ENCODE results near the gene HMGN2.
A peak's percentile ranks its signal among the peaks of the same experiment; 100 is the strongest.
"Not testable (repeated sequence)": the region's sequence is repeated elsewhere in the genome, so short reads cannot be mapped to it uniquely, and the experiment has no call there.

HMGN2 gene

GRCh38 chr1:26477446-26478152, 5.4 kb downstream of the HMGN2 start:
- DNase-seq (ENCODE audit: low read depth) = no peak

DNA sequence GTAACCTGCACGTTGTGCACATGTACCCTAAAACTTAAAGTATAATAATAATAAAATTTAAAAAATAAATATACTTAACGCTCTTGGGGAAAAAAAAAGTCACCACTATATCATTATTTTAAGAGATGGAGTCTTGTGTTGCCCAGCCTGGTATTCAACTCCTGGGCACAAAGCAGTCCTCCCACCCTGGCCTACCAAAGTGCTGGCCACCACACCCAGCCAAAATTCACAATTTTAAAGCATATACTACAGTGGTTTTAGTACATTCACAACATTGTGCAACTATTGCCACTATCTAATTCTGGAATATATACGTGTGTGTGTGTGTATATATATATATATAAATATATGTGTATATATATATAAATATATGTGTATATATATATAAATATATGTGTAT, 5.9 kb downstream of the HMGN2 start:
- no peak for DNase-seq (ENCODE audit: low read depth)

DNA sequence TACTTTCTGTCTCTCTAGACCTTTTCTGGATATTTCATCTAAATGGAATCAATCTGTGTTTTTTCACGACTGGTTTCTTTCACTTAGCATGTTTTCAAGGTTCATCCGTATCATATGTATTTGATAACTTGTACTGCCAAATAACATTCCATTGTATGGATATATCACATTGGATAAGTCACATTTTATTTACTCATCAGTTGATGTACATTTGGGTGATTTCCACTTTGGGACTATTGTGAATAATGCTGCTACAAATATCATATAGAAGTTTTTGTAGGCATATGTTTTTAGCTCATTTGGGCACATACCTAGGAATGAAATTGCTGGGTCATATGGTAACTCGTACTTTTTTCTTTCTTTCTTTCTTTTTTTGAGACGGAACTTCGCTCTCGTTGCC, 6.7 kb downstream of the HMGN2 start:
- DNase-seq (ENCODE audit: low read depth) = no peak

DNA sequence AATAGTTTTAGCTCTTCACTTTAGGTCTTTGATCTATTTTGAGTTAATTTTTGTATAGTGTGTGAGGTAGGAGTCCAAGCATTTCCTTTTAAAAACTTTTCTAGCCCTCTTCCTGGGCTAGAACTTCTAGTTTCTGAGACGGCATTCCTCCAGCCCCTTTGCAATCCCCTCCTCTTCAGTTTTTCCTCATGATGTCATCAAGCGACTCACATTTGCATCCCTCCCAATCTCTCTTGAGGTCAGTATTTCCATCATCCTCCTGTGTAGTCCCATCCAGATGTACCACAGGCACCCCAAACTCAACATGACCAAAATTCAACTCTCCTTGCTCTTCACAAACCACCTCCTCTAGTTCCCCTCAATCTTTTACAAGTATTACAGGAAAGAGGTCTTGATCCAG, 10.7 kb downstream of the HMGN2 start:
- DNase-seq (ENCODE audit: low read depth) = no peak

DNA sequence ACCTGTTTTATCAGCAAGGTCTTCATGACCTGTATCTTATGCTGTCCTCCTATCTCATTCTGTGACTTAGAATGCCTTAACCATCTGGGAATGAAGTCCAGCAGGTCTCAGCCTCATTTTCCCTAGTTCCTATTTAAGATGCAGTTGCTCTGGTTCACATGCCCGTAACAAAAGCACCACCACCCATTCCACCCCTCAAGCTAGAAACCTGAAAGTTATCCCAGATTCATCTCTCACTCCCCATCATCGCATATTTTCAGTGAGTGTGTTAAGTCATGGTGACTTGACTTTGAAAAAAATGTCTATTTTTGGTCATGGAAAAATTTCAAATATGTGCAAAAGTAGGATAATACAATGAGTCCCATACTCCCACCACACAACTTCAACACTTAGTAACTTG, 11.7 kb downstream of the HMGN2 start:
- DNase-seq (ENCODE audit: low read depth) = no peak

GRCh38 chr1:26490155-26490554, 17.9 kb downstream of the HMGN2 start:
- no peak for DNase-seq (ENCODE audit: low read depth)

- DNase-seq (ENCODE audit: low read depth) = no peak
Observed at GRCh38 chr1:26493267-26493666, 21.0 kb downstream of the HMGN2 start.

DNA sequence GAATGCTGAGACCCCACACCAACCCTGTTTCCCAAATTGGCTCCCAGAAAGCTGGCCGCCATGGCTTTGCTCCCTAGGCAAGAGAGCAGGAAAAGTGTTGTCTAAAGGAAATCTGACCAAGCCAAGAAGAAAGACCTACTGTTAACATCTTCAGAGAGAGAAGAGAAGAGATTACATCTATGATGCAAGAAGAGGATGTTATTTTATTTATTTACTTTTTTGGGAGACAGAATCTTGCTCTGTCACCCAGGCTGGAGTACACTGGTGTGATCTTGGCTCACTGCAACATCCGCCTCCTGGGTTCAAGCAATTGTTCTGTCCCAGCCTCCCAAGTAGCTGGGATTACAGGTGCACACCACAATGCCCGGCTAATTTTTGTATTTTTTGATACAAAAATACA, 21.7 kb downstream of the HMGN2 start:
- DNase-seq (ENCODE audit: low read depth) = no peak

DNA sequence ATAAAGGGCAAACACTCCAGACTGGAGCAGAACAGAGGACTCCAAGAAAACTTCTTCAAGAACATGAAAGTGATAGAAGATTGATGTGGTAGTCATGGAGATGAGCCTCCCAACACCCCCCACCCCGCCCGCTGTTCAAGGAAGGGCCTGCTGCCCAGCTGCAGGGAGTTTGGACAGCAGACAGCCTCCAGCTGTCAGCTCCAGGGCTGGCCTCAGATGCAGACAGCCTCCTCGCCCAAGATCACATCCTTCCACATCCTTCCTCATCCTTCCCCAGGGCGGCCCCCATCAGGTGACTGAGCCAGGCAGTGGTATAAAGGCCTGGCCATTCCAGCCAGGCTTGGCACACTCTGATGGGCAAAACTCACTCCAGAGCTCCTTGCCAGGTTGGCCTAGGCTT, 24.6 kb downstream of the HMGN2 start:
- DNase-seq (ENCODE audit: low read depth) = no peak

GRCh38 chr1:26498894-26499293, 26.7 kb downstream of the HMGN2 start:
- no peak for DNase-seq (ENCODE audit: low read depth)

- peak; percentile 84 for DNase-seq (ENCODE audit: low read depth)
Observed at GRCh38 chr1:26500488-26501175, 28.4 kb downstream of the HMGN2 start.

DNA sequence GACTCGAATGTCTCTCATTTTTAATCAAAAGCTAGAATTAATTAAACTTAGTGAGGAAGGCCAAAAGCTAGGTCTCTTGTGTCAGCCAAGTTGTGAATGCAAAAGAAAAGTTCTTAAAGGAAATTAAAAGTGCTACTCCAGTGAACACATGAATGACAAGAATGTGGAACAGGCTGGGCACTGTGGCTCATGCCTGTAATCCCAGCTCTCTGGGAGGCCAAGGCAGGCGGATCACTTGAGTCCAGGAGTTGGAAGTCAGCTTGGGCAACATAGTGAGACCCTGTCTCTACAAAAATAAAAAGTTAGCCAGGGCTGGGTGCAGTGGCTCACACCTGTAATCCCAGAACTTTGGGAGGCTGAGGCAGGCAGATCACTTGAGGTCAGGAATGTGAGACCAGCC, 38.5 kb downstream of the HMGN2 start:
- DNase-seq (ENCODE audit: low read depth) = not testable (repeated sequence)

- DNase-seq (ENCODE audit: low read depth) = not testable (repeated sequence)
Observed at GRCh38 chr1:26515836-26516235, 43.6 kb downstream of the HMGN2 start.

DNA sequence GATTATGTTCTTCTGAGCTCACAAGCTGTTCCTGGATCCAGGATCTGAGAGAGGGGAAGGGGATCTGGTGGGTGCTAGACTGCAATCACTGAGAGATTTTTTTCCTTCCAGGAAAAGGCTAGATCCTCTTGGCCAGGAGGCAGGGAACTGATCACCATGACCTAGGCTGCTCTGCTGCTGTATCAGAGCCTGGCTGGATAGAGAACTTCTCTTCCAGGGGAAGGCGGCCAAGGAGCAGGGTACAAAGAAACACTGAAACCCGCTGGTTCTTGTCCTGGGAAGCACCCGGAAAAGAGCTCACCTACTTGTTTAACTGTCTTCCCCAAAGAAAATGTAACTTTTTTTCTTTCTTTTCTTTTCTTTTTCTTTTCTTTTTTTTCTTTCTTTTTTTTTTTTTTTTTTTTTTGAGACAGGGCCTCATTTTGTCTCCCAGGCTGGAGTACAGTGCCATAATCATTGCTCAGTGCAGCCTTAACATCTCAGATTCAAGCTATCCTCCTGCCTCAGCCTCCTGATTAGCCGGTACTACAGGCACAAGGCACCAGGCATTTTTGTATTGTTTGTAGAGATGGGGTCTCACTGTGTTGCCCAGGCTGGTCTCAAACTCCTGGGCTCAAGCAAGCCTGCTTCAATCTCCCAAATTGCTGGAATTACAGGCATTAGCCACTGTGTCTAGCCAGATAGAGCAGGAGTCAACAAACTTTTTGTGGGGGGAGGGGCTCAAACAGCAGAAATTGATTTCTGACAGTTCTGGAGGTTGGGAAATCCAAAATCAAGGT, 44.9 kb downstream of the HMGN2 start:
- DNase-seq (ENCODE audit: low read depth) = no peak

- DNase-seq (ENCODE audit: low read depth) = no peak
Observed at GRCh38 chr1:26517766-26518049, 45.5 kb downstream of the HMGN2 start.

DNA sequence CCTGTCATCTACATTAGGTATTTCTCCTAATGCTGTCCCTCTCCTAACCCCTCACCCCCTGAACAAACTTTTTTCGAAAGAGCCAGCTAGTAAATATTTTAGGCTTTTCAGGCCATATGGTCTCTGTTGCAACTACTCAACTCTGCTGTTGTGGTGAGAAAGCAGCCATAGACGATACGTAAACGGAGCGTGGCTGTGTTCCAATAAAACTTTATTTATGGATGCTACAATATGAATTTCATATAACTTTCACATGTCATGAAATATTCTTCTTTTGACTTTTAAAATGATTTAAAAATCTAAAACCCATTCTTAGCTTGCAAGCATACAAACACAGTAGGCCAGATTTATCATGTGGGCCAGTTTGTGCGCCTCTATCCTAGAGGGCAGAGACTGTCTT, 46.1 kb downstream of the HMGN2 start:
- DNase-seq (ENCODE audit: low read depth) = no peak

DNA sequence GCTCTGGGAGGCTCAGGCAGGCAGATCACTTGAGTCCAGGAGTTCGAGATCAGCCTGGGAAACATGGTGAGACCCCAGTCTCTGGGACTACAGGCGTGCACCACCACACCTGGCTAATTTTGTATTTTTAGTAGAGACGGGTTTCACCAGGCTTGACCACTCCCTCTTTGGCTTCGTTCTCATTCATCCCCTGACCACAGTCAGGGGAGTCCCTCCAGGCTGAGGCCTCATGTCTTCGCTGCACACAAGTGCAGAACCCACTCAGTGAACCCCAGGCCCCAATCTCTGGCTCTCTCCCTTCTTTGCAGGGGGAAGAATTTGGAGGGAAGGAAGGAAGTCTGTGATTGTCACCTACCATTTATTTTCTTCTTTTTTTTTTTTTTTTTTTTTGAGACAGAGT, 48.1 kb downstream of the HMGN2 start:
- DNase-seq (ENCODE audit: low read depth) = no peak

DNA sequence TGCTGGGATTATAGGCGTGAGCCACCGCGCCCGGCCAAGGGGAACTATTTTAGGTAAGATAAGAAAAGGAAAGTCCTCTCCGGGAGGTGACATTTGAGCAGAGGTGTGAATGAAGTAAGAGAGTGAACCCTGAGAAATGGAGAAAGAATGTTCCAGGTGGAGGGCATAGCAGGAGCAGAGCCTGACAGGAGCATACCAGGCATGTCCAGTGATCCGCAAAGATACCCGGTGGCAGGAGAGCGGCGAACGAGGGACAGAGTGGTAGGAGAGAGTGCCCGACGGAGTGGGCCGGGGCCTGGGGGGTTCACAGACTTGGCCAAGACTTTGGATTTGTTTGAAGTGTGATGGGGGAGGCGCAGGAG, 49.4 kb downstream of the HMGN2 start:
- no peak for DNase-seq (ENCODE audit: low read depth)

GRCh38 chr1:26522073-26522472, 49.8 kb downstream of the HMGN2 start:
- no peak for DNase-seq (ENCODE audit: low read depth)

GRCh38 chr1:26524181-26524580, 51.9 kb downstream of the HMGN2 start:
- DNase-seq (ENCODE audit: low read depth) = no peak
